ENCODE measurements around the gene SSTR4.

DNA sequence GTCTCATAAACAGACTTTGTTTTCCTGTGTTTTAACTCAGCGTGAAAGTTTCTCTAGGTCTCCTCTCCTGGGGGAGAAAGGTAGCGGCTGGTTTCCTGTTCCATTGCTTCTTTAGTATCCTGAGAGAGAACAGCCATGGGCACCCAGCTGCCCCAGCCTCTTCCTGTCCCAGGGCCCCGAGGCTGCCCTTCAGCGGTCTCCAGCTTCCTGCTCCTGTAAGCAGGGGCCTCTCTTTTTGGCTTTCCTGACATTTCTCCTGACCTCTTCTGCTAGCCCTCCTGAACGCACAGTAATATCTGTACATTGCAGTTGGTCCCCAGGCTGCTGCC, 2.4 kb upstream of the SSTR4 start:
- no peak for TF ChIP-seq SIN3A (IDR thresholded peaks at IDR 0.05; ENCODE audit: borderline replicate concordance, insufficient read depth, low read length)
- no peak for TF ChIP-seq POLR2AphosphoS5 (IDR thresholded peaks at IDR 0.05; ENCODE audit: low read depth, low read length)
- TF ChIP-seq, protein P1, sequence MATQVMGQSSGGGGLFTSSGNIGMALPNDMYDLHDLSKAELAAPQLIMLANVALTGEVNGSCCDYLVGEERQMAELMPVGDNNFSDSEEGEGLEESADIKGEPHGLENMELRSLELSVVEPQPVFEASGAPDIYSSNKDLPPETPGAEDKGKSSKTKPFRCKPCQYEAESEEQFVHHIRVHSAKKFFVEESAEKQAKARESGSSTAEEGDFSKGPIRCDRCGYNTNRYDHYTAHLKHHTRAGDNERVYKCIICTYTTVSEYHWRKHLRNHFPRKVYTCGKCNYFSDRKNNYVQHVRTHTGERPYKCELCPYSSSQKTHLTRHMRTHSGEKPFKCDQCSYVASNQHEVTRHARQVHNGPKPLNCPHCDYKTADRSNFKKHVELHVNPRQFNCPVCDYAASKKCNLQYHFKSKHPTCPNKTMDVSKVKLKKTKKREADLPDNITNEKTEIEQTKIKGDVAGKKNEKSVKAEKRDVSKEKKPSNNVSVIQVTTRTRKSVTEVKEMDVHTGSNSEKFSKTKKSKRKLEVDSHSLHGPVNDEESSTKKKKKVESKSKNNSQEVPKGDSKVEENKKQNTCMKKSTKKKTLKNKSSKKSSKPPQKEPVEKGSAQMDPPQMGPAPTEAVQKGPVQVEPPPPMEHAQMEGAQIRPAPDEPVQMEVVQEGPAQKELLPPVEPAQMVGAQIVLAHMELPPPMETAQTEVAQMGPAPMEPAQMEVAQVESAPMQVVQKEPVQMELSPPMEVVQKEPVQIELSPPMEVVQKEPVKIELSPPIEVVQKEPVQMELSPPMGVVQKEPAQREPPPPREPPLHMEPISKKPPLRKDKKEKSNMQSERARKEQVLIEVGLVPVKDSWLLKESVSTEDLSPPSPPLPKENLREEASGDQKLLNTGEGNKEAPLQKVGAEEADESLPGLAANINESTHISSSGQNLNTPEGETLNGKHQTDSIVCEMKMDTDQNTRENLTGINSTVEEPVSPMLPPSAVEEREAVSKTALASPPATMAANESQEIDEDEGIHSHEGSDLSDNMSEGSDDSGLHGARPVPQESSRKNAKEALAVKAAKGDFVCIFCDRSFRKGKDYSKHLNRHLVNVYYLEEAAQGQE (IDR thresholded peaks at IDR 0.05; ENCODE audit: insufficient read depth in 1 of 2, low read depth in 2 of 2, low read length in 2 of 2), result no peak
- TF ChIP-seq TAF1 (IDR thresholded peaks at IDR 0.05; ENCODE audit: borderline replicate concordance, insufficient read depth, low read length), result no peak
